ENCODE measurements around the gene SCRG1.

- TF ChIP-seq YY1 (IDR thresholded peaks at IDR 0.05; ENCODE audit: insufficient read depth, insufficient read length): no peak
- TF ChIP-seq ZNF274 (IDR thresholded peaks at IDR 0.05; ENCODE audit: low read depth, low read length): no peak
Observed at GRCh38 chr4:173426064-173426463, 27.1 kb upstream of the SCRG1 start.

Measured in NT2/D1 (cell line).